OCI-LY7 (cell line): ENCODE results near the gene ZNF648.

Experiments used
- CTCF ChIP-seq: fragments of 200-600 bp; sonication (generic); conservative IDR thresholded peaks from 2 replicates; pipeline ENCODE4 v1.5.1; 2014; ENCODE audit warnings: mild to moderate bottlenecking, antibody characterized with exemption, low read length, moderate library complexity, mixed read lengths
- EZH2phosphoT487 ChIP-seq: fragments of 200-600 bp; sonication (generic); IDR thresholded peaks from 2 replicates; pipeline ENCODE4 v1.6.1; 2018; ENCODE audit warnings: low read depth, borderline replicate concordance, mild to moderate bottlenecking, mixed run types, antibody characterized with exemption, low read length, moderate library complexity, mixed read lengths

GRCh38 chr1:182087719-182088350 is 26.3 kb upstream of the ZNF648 start:
- TF ChIP-seq CTCF (no peak), EZH2phosphoT487 (no peak)
